LNCAP (cell line): Measurements from ENCODE around the gene U2AF1L4.

Experiments used
- CTCF ChIP-seq: fragments of 450-650 bp; IDR thresholded peaks from 2 replicates; pipeline ENCODE4 v1.5.1; 2017; ENCODE audit warnings: mild to moderate bottlenecking

Gene U2AF1L4

GRCh38 chr19:35773020-35773806 is 28.0 kb upstream of the U2AF1L4 start:
- TF ChIP-seq CTCF, result no peak

GRCh38 chr19:35768082-35768421 is 22.8 kb upstream of the U2AF1L4 start:
- no peak for TF ChIP-seq CTCF

- TF ChIP-seq CTCF, result no peak
Observed at GRCh38 chr19:35767288-35768081, 22.3 kb upstream of the U2AF1L4 start.

GRCh38 chr19:35766571-35767104 is 21.4 kb upstream of the U2AF1L4 start:
- no peak for TF ChIP-seq CTCF

- TF ChIP-seq CTCF, result no peak
Observed at GRCh38 chr19:35764432-35765315, 19.5 kb upstream of the U2AF1L4 start.

GRCh38 chr19:35760711-35761349 is 15.6 kb upstream of the U2AF1L4 start:
- TF ChIP-seq CTCF, result no peak

GRCh38 chr19:35759697-35760096 is 14.5 kb upstream of the U2AF1L4 start:
- TF ChIP-seq CTCF, result no peak
